ENCODE results near the gene YOD1. TPM values are rescaled to one million over a fixed set of nuclear protein-coding genes. Genes with fewer than 3 reads are reported as not detected.

Gene YOD1
- total RNA-seq, 1 donor: 16.0 TPM

GRCh38 chr1:207039380-207040180, 11.4 kb downstream of the YOD1 start:
- H3K4me3 ChIP-seq (ENCODE audit: low read depth, low read length): no peak overlapping the region
- no peak for DNase-seq (ENCODE audit: low read depth)
- TF ChIP-seq CTCF (IDR thresholded peaks at IDR 0.05; ENCODE audit: insufficient read depth, low read depth, low read length): no peak

- no peak for TF ChIP-seq CTCF (IDR thresholded peaks at IDR 0.05; ENCODE audit: insufficient read depth, low read depth, low read length)
- DNase-seq (ENCODE audit: low read depth): no peak
- no peak overlapping the region for H3K4me3 ChIP-seq (ENCODE audit: low read depth, low read length)
These were observed 14.1 kb downstream of the YOD1 start for GRCh38 chr1:207036865-207037264.

GRCh38 chr1:207035877-207036551, 15.0 kb downstream of the YOD1 start:
- no peak for DNase-seq (ENCODE audit: low read depth)
- TF ChIP-seq CTCF (IDR thresholded peaks at IDR 0.05; ENCODE audit: insufficient read depth, low read depth, low read length): no peak
- no peak overlapping the region for H3K4me3 ChIP-seq (ENCODE audit: low read depth, low read length)

GRCh38 chr1:207034998-207035397, 16.0 kb downstream of the YOD1 start:
- no peak overlapping the region for H3K4me3 ChIP-seq (ENCODE audit: low read depth, low read length)
- TF ChIP-seq CTCF (IDR thresholded peaks at IDR 0.05; ENCODE audit: insufficient read depth, low read depth, low read length): no peak
- DNase-seq (ENCODE audit: low read depth): peak; percentile 28

GRCh38 chr1:207034208-207034607, 16.8 kb downstream of the YOD1 start:
- TF ChIP-seq CTCF (IDR thresholded peaks at IDR 0.05; ENCODE audit: insufficient read depth, low read depth, low read length): no peak
- no peak for DNase-seq (ENCODE audit: low read depth)
- H3K4me3 ChIP-seq (ENCODE audit: low read depth, low read length): no peak overlapping the region

GRCh38 chr1:207033302-207033701, 17.7 kb downstream of the YOD1 start:
- TF ChIP-seq CTCF (IDR thresholded peaks at IDR 0.05; ENCODE audit: insufficient read depth, low read depth, low read length): no peak
- H3K4me3 ChIP-seq (ENCODE audit: low read depth, low read length): no peak overlapping the region
- no peak for DNase-seq (ENCODE audit: low read depth)
